Lower lobe of right lung (tissue), 2 donors: Measurements from ENCODE around the gene ABCE1. TPM values are rescaled to one million over a fixed set of nuclear protein-coding genes. Genes with fewer than 3 reads are reported as not detected.

Source experiments
- ATAC-seq, 2 donors: fragments of 200-7000 bp; cut with Tn5 transposase; one replicate each; pipeline ENCODE4 v1.9.1; 2020 to 2022; ENCODE audit warnings: mild to moderate bottlenecking in 2 of 2, moderate library complexity in 2 of 2
- DNase-seq: peaks from one replicate; pipeline ENCODE4 v3.0.0-alpha.2; 2020
- H3K27ac ChIP-seq: fragments of 200-600 bp; one replicate; pipeline ENCODE4 v1.8.0; 2022
- H3K27me3 ChIP-seq: fragments of 200-600 bp; one replicate; pipeline ENCODE4 v1.8.0; 2022; ENCODE audit warnings: low read depth
- H3K36me3 ChIP-seq: fragments of 200-600 bp; one replicate; pipeline ENCODE4 v1.8.0; 2022; ENCODE audit warnings: mild to moderate bottlenecking
- H3K4me1 ChIP-seq: fragments of 200-600 bp; one replicate; pipeline ENCODE4 v1.8.0; 2022
- H3K4me3 ChIP-seq: fragments of 200-600 bp; one replicate; pipeline ENCODE4 v1.8.0; 2022; ENCODE audit warnings: mild to moderate bottlenecking
- H3K9me3 ChIP-seq: fragments of 200-600 bp; one replicate; pipeline ENCODE4 v1.8.0; 2022
- CTCF ChIP-seq: fragments of 200-600 bp; IDR thresholded peaks from one replicate; pipeline ENCODE4 v1.8.0; 2022; ENCODE audit warnings: antibody characterized with exemption, mild to moderate bottlenecking
- intact Hi-C: fragments of 100-400 bp; cut with DNase I; formaldehyde crosslinking; loops from one replicate; pipeline ENCODE4 v1.11.0; 2022
- total RNA-seq: library from RNA; stranded (reverse); fragmentation: NEBNext Ultra II Directional; extraction: Animal tissue kit (Norgen Biotek cat#: 25700); gene quantifications from one replicate; pipeline ENCODE4 v1.2.1, GENCODE V29; 2021
- donor health status: DM: no; HTN: yes; CAD: no; lungs with severe emphysema.

Gene ABCE1
- total RNA-seq, 1 donor from 2014 or later, result 35.5 TPM

- H3K36me3 ChIP-seq, result peaks cover 65% of the 10 kb centered on the region
- intact Hi-C loops, result no loop called here
- ATAC-seq (no peak), DNase-seq (no peak)
- no peak for TF ChIP-seq CTCF
- H3K9me3 ChIP-seq, result no peaks in the 10 kb centered on the region
- H3K4me3 ChIP-seq, result no peak overlapping the region
- H3K27ac ChIP-seq, result no peak overlapping the region
- H3K4me1 ChIP-seq, result peaks cover 15% of the 10 kb centered on the region
- no peaks in the 10 kb centered on the region for H3K27me3 ChIP-seq
Measured at GRCh38 chr4:145093638-145094037, 4.5 kb upstream of the ABCE1 start.

GRCh38 chr4:145097331-145097820, 735 bp upstream of the ABCE1 start:
- no peaks in the 10 kb centered on the region for H3K27me3 ChIP-seq
- DNase-seq, result no peak
- no peak for ATAC-seq
- no peaks in the 10 kb centered on the region for H3K9me3 ChIP-seq
- H3K4me3 ChIP-seq, result peak overlapping the region; percentile 89
- intact Hi-C loops, result no loop called here
- H3K27ac ChIP-seq, result peak overlapping the region; percentile 94
- peaks cover 30% of the 10 kb centered on the region for H3K4me1 ChIP-seq
- H3K36me3 ChIP-seq, result peaks cover 33% of the 10 kb centered on the region
- TF ChIP-seq CTCF, result no peak

- intact Hi-C loops, result no loop called here
- Histone ChIP-seq H3K9me3 (no peaks in the 10 kb centered on the region), H3K27ac (peak overlapping the region; percentile 94), H3K27me3 (no peaks in the 10 kb centered on the region), H3K4me1 (peaks cover 30% of the 10 kb centered on the region), H3K4me3 (peak overlapping the region; percentile 89), H3K36me3 (peaks cover 24% of the 10 kb centered on the region)
- no peak for DNase-seq
- no peak for TF ChIP-seq CTCF
- ATAC-seq, result peak; percentile 69 to 83
Measured at GRCh38 chr4:145098675-145099037, 545 bp downstream of the ABCE1 start.

- peaks cover 30% of the 10 kb centered on the region for H3K4me1 ChIP-seq
- no peaks in the 10 kb centered on the region for H3K27me3 ChIP-seq
- ATAC-seq, result no peak
- no peak overlapping the region for H3K27ac ChIP-seq
- H3K9me3 ChIP-seq, result no peaks in the 10 kb centered on the region
- intact Hi-C loops, result no loop called here
- peak overlapping the region; percentile 89 for H3K4me3 ChIP-seq
- peaks cover 19% of the 10 kb centered on the region for H3K36me3 ChIP-seq
- DNase-seq, result no peak
- TF ChIP-seq CTCF, result no peak
Measured at GRCh38 chr4:145099653-145100052, 1.5 kb downstream of the ABCE1 start.

GRCh38 chr4:145101091-145101490, 3.0 kb downstream of the ABCE1 start:
- Histone ChIP-seq H3K27ac (no peak overlapping the region), H3K4me3 (no peak overlapping the region), H3K4me1 (peaks cover 28% of the 10 kb centered on the region), H3K9me3 (no peaks in the 10 kb centered on the region), H3K27me3 (no peaks in the 10 kb centered on the region), H3K36me3 (peaks cover 18% of the 10 kb centered on the region)
- TF ChIP-seq CTCF, result no peak
- ATAC-seq (no peak), DNase-seq (no peak)
- intact Hi-C loops, result no loop called here

- intact Hi-C loops, result no loop called here
- ATAC-seq, result no peak
- no peak for DNase-seq
- no peak for TF ChIP-seq CTCF
- no peak overlapping the region for H3K27ac ChIP-seq
- H3K27me3 ChIP-seq, result no peaks in the 10 kb centered on the region
- H3K9me3 ChIP-seq, result no peaks in the 10 kb centered on the region
- H3K36me3 ChIP-seq, result peaks cover 33% of the 10 kb centered on the region
- H3K4me3 ChIP-seq, result no peak overlapping the region
- H3K4me1 ChIP-seq, result peaks cover 15% of the 10 kb centered on the region
Measured at GRCh38 chr4:145102619-145103018, 4.5 kb downstream of the ABCE1 start.
